Stimulated activated CD4-positive, alpha-beta T cell treated with anti-CD3 and anti-CD28 coated beads, Interleukin-1b, Interleukin-23, amount 100 ng/mL, for 4 hours (primary cell): ENCODE data around the gene BPIFB4.
"Not testable (repeated sequence)": the region's sequence is repeated elsewhere in the genome, so short reads cannot be mapped to it uniquely, and the experiment has no call there.

Experiments used
- DNase-seq, 2 donors: peaks; one replicate each; pipeline ENCODE4 v3.0.0-alpha.2; 2020; ENCODE audit warnings: low read depth in 2 of 2

Gene BPIFB4

DNA sequence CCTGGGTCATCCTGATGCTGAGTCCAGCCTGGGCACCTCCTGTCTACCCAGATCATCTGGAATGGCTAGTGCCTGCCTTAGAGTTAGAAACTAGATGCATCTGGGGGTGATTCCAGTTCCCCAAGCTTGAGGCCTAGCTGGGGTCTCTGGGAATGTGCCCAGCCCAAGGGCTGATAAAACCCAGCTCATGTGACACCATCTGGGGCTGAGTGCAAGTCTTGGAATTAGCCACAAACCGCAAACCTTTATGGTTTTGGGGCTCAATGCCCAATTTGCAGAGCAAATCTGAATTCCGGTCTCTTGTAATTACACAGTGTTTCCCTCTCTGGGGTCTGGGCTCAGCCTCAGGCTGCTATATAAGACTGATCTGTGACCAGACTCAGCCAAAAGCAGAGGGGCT lies at the start of gene BPIFB4:
BPIFB4 (plus strand) TSS at position 385 of the 400 bp plus-strand sequence. CDS start 1,884 bp downstream, outside the sequence.
- DNase-seq, result no peak

DNA sequence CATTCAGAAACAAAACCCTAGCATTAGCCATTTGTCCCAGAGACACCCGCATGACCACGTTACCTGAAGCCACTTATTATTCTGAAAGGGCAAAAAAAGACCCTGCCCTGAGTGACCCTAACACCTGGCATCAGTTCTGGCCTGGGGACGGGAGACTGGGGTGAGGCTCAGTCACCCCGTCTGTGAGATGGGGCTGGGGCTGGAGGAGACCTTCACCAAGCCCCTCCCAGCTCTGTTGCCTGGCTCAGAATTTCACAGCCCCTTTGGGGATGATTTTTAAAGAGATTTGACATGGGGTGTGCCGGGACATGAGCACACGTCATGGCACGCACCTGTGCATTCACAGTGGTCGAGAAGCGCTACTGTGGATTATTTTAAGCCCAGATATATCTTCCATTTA lies 49.4 kb upstream of the BPIFB4 start:
- DNase-seq, result no peak

DNA sequence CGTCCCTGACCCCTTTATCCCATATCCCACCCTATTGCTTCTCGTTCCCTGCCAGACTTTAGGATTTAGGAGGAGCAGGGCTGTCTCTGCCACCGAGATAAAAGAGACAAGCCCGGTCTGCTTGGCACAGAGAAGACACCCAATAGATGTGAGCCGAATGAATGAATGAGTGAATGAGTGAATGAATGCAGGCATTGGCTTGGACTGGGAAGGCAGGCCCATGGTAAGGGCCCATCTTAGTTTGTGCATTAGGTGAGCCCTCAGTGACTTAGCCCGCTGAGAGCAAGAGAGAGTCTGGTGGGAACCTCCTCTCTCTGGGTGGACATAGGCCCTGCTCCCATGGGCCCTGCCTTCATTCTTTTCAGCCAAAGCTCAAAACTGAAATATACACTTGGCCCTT lies 48.9 kb upstream of the BPIFB4 start:
- no peak for DNase-seq

DNA sequence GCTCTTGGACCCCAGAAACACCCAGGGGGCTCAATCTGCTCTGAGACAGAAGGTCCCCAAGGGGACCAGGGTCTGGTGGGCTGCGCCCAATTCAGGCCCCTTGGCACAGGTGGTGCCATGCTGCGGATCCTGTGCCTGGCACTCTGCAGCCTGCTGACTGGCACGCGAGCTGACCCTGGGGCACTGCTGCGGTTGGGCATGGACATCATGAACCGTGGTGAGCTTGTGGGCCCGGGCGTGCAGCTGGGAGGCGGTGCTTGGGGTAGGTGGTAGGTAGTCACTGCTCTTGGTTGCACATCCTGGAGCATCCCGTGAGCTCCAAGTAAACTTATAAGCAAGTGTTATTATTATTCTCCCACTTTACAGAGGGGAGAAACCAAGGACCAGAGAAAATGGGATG lies 47.9 kb upstream of the BPIFB4 start, which contains the start of gene BPIFB6:
BPIFB6 (plus strand) TSS at position 118 of the 400 bp plus-strand sequence; CDS start at position 118, 0 bp downstream.
- DNase-seq, result no peak

DNA sequence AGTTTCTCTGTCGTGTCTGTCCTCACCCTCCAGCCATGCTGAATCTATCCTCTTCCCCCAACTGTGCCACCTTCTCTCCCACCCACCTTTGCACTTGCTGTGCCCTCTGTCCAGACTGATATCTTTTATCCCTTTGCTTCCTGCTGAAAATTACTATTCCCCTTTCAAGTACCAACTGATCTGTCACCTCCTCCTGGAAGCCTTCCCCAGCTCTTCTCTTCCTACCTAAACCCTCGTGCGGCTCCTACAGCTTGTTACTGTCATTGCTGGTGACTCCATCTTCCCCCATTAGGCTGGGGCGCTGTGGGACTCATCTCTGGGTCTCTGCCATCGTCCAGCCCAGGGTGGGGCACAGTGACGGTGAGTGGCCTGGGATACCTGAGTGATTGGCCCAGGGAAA lies 46.9 kb upstream of the BPIFB4 start:
- no peak for DNase-seq

DNA sequence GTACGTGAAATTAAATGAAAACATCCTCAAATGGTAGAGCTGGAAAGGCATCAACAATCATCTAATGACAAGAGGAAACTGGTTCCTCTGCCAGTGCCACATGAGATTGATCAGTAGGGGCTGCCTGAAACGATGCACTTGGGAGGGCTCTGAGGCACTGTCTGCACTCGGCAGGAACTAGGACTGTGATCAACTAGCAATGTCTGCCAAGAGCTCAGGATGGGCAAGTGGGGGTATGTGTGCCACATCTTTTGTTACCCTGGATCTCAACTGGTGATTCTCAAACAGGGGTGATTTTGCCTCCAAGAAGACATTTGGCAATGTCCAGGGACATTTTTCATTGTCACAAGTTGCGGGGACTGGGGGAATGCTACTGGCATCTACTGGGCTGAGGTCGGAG lies 46.1 kb upstream of the BPIFB4 start:
- no peak for DNase-seq

DNA sequence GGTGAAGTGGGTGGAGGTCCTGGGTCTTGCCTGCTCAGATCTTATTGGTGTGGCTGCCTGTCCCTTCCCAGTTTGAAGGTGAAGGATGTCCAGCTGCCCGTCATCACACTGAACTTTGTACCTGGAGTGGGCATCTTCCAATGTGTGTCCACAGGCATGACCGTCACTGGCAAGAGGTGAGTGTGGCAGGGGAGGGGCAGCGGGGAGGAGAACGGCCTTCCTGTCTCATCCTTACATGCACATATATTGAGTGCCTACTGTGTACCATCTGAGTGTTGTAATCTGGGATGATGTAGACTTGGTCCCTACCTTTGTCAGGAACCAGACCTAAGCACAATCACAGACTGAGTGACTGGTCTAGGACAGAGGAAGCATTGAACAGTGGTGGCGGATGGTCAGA lies 45.3 kb upstream of the BPIFB4 start:
- DNase-seq, result no peak

DNA sequence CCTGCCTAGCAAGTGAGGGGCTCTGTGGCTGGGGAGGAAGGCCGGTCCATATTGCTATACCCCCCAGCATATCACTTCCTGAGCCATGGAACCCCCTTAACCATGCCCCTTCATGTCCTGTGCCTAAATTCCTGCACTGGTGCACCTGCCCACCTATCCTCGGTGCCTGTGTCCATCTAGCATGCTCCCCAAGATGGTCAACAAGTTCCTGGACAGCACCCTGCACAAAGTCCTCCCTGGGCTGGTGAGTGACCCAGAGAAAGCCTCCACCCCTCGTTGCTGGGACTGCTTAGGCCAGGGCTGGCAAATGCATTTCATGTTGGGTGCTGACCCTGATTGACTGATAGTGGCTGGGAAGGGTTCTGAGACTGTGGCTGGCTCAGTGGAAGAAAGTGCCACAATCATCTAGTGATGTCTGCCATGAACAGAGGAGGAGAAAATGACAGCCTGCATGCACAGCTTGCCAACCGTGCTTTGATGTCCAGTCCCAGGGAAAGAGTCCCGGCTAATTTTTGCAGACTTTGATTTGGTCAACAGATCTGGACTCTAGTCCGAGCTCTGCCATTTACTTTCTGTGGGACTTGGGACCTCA lies 44.4 kb upstream of the BPIFB4 start:
- DNase-seq, result no peak

DNA sequence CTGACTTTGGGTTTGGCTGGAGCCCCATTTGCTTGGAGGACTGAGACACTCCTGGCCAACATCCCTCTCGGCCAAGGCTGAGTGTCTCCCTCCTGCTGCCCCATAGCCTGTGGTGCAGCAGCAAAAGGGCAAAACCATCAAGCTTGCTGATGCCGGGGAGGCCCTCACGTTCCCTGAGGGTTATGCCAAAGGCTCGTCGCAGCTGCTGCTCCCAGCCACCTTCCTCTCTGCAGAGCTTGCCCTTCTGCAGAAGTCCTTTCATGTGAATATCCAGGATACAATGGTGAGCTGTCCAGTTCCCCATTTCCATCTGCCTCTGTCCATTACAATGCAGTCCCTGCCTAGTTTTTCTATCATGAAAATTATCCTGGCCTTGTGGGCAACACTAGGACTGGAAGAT lies 42.0 kb upstream of the BPIFB4 start:
- DNase-seq, result no peak

DNA sequence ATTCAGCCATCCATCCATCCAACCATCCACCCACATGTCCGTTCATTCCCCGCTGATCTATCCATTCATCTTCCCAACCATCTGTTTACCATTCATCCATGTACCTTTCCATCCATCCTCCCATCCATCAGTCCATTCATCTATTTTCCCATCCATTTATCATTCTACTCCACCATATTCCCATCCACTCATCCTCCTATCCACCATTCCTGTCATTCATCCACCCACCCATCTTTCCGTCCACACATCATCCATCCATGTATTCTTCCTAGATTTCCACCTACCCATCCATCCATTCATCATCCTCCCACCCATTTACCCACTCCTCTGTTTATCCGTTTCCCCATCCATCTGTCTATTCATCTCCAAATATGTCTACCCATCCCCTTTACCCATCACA lies 41.2 kb upstream of the BPIFB4 start:
- DNase-seq, result no peak

DNA sequence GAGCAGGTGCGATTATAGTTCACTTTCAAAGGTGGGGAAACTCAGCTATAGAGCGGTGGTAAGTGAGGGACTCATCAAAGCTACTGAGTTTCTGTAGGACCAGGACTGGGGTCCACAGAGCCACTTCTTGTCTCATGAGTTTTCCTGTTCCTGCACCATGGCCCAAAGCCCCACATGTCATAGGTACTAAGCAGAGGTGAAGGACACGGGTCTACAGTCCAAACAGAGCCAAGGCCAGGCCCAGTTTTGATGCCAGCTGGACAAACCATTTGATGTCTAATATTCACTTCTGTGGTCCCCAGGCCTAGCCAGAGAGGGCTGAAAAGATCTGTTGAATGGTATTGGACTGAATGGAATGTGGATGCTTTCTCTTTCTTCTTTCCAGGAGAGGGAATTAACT lies 37.0 kb upstream of the BPIFB4 start:
- no peak for DNase-seq

DNA sequence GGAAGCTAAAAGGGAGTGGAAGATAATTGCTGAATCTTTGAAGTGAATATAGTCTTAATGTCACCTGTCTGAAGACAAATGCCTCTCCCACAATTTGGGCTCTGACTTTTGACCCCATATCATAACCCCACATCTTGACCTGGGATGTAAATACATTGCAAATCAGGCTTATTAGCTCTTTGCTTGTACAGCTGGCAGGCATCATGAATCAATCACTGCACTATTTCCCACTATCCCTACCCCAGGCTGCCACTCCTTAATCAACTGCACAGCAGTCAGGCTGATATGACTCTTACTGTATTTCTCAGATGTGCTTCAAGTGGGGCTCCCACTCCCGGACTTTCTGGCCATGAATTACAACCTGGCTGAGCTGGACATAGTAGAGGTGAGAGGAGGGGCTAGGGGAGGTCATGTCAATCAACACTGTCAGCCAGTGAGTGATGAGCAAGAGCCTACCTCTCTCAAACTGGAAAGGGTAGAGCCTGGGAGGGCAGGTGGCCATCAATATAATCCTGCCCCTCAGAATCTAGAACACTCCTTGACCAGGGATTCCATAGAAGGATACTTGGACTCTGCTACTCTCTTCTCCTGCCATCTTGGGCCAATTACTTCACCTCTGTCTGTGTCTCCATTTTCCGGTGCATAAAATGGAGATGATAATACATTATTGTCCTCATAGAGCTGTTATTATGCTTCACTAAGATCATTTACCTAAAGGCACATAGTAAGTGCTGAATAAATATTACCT lies 36.3 kb upstream of the BPIFB4 start:
- no peak for DNase-seq

DNA sequence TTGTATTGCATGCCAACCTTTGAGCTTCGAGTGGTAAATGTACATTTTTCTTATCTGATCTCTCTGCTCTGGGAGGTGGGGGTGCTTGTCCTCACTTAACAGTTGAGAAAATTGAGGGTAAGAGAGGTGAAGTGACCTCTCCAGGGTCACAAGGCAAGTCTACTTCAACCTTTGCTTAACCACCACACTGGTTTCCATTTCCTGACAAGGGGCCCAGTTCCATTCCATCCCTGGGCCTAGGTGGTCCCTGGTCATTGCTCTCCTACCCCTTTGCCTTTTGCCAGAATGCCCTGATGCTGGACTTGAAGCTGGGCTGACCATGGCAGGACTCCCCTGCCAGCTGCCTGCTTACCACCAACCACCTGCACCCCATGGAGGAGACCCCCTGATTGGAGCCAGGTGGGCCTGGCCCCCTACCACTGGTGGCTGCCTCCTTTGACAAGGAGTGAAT lies 35.7 kb upstream of the BPIFB4 start:
- DNase-seq, result no peak

DNA sequence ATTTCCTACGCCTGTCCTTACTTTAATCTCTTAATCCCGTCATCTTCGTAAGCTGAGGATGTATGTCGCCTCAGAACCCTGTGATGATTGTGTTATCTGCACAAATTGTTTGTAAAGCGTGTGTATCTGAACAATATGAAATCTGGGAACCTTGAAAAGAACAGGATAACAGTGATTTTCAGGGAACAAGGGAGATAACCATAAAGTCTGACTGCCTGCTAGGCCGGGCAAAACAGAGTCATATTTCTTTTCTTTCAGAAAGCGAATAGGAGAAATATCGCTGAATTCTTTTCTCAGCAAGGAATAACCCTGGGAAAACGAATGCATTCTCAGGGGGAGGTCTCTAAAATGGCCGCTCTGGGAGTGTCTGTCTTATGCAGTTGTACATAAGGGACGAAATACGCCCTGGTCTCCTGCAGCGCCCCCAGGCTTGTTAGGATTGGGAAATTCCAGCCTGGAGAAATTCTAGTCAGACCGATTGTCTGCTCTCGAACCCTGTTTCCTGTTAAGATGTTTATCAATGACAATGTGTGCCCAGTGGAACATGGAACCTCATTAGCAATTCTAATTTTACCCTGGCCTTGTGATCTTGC lies 34.2 kb upstream of the BPIFB4 start:
- not testable (repeated sequence) for DNase-seq

DNA sequence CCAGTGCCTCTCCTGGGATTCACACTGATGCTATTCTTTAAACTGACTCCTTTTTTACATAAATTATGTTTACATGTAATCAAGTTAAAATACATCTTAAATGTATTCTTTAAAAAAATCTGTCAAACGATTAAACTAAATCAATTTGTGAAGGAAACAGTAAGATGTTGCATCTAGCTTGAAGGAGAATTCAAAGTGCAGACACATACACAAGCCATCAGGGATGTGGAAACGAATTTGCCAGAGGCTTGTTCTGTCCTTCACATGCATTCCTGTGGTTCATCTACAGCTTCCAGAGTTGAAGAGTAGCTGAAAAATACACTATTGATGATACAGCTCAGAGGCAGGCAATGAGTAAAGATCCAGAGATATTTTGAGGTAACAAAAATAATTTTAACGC lies 33.0 kb upstream of the BPIFB4 start:
- no peak for DNase-seq

DNA sequence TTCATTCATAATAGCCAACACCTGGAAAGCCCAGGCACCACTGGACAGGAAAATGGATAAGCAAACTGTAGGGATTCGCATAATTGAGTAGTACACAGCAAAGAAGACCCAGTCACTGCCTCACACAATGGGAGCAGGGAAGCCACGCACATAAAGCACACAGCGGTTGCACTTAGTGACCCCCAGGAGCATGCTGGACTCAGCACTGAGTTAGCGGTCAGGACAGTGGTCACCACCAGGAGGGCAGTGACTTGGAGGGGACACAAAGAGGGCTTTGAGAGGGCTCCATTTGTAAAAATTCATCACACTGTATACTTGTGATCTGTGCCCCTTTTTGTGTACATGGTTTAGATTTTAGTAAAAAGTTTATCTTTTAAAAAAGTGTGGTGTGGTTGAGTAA lies 28.1 kb upstream of the BPIFB4 start:
- no peak for DNase-seq

DNA sequence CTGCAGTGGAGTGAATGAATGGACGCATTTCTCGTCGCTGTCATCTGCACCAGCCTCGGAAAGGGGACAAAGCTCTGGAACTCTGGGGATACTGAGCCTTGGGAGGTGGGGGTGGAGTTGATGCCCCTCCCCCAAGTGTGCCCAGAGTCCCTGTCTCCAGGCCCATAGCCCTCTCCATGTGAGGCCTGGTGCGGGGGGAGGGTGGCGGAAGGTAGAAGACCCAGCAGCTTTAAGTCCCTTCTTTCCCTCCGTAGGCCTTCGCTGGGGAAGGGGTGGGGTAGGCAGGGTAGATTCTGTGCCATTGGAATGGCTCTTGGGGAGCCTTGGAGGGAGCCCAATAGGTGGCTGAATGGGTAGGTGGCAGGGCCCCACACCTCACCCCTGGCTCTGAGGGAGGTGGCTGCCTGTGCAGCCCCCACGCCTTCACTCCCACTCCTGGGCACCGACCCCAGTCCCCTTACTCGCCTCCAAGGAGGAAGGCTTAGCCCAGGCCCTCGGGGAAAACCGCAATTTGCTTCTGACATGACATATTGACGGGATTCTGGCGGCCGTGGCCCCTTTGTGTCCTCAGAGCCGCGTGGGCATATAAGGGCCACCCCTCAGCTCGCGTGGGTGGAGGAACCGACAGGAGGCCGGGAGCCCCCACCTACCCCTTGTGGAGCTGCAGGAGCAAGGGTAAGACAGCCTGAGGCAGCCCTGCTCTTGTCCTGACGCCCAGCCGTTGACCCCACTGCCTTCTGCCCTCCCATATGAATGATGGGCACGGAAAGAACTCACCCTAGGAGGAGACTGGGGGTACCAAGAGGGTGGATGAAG lies 25.9 kb upstream of the BPIFB4 start, which contains the start of gene BPIFB3:
BPIFB3 (plus strand) TSS at position 613 of the 816 bp plus-strand sequence. CDS start 1,533 bp downstream, outside the sequence.
- DNase-seq, result no peak

DNA sequence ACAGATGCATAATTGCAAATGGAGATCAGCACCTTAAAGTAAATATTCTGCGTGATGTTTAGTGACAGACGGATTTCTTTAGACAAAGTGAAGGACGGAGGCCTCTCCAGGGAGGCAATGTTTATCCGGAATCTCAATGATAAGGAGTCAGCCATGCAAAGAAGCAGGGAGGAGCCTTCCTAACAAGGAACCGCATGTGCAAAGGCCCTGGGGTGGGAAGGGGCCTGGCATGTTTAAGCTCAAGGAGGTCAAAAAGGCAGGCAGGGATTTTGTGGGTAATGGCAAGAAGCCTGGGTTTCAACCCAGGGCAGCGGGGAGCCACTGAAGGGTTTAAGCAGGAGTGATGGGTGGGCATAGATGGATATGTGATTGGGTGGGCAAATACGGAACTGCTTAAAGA lies 25.1 kb upstream of the BPIFB4 start:
- no peak for DNase-seq

DNA sequence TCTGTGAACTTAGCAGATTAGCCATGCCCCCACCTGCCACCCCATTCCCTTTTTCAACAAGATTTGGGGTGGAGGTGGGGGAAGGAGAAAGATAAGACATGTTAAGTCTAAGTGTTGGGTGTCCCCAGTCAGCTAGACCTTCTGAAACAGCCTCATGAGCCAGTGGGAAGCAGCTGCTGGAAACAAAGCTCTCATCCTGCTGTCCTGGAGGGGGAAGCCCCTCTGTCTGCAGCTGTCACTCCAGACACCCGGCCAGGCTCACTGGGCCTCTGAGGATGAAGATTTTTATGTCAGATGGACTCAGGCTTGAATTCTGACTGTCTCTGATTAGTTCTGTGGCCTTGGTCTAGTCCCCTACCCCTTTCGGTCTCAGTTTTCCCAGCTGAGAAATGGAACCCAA lies 24.7 kb upstream of the BPIFB4 start:
- no peak for DNase-seq

DNA sequence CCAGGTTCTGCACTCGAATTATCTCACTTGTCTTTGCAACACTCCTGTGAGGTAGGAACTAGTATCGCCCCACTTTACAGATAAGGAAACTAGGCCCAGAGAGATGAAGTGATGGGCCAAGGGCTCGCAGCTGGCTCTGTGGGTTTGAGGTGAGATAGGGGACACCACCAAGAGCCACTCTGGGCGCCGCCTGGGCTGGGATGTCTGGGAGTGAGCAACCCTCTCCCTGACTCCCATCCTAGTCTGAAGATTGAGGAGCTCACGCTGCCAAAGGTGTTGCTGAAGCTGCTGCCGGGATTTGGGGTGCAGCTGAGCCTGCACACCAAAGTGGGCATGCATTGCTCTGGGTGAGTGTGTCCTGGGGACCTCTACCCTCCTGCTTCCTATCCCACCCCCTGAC lies 20.3 kb upstream of the BPIFB4 start:
- DNase-seq, result no peak

DNA sequence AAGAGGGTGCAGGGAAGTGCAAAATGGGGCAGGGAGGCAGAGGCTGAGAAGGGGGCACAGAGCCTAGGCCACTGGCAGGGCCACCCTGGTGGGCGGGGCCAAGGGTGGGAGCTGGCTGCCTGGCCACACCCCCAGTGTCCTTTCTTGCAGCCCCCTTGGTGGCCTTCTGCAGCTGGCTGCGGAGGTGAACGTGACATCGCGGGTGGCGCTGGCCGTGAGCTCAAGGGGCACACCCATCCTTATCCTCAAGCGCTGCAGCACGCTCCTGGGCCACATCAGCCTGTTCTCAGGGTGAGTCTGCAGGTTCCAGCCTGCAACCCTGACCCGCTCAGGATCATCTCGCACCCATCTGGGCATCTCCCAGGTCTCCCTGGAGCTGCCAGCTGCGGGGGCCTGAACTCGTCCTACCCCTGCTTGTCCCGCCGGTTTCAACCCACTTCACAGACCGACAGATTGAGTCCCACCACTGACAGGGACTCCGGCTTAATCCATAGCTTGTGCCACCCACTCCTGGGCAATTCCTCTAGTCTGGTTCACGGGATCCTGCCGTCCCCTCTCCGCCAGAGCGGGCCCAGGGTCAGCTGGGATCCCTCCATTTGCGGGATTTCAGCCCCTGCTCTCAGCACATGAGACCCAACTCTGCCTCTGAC lies 19.6 kb upstream of the BPIFB4 start:
- no peak for DNase-seq

DNA sequence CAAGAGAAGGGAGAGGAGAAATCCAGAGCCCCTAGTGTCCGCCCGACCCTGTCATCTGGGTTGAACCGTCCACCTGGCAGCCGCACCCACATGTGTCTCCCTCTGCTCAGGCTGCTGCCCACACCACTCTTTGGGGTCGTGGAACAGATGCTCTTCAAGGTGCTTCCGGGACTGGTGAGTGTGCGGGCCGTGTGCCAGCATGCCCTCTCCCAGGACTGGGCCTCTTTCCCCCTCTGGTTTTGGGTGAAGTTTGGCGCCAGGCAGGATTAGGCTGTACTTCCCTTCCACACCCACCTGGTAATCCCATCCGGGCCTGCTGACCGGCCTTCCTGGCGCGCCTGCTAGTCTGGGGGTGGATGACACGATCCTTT lies 17.8 kb upstream of the BPIFB4 start:
- no peak for DNase-seq
